Measurements from ENCODE around the gene HDAC4. TPM values are rescaled to one million over a fixed set of nuclear protein-coding genes. Genes with fewer than 3 reads are reported as not detected.
"Not testable (repeated sequence)": the region's sequence is repeated elsewhere in the genome, so short reads cannot be mapped to it uniquely, and the experiment has no call there.

HDAC4 gene
- total RNA-seq, 1 experiment from 2014 or later = 4.5 TPM

DNA sequence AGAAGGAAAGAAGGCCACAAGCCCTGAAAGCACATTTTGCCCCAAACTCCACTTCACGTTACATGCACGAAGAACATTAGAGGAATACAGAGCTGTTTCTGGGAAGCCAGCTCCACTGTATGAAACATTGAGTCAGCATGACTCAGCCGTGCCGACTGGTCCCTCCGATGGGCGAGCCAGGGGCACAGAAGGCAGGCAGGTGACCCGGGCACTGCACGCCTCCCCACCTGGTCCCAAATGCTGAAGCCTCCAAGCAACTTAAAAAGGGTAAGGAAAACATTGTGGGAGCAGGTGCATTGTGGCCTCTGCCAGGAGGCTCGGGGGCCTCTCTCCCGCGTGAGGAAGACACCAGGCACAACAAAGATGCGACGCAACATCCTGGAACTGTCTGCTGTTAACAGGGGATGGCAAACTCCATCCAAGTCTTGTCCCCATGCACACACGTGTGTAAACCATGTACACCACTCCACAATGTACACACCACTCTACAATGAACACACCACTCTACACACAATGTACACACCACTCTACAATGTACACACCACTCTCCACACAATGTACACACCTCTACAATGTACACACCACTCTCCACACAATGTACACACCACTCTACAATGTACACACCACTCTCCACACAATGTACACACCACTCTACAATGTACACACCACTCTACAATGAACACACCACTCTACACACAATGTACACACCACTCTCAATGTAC lies 120.4 kb downstream of the HDAC4 start:
- DNase-seq (ENCODE audit: low spot score) = peak; percentile 52
- in situ Hi-C loops (cut with HindIII; ENCODE audit: low sequenced_read_pairs) = not testable (repeated sequence)

DNA sequence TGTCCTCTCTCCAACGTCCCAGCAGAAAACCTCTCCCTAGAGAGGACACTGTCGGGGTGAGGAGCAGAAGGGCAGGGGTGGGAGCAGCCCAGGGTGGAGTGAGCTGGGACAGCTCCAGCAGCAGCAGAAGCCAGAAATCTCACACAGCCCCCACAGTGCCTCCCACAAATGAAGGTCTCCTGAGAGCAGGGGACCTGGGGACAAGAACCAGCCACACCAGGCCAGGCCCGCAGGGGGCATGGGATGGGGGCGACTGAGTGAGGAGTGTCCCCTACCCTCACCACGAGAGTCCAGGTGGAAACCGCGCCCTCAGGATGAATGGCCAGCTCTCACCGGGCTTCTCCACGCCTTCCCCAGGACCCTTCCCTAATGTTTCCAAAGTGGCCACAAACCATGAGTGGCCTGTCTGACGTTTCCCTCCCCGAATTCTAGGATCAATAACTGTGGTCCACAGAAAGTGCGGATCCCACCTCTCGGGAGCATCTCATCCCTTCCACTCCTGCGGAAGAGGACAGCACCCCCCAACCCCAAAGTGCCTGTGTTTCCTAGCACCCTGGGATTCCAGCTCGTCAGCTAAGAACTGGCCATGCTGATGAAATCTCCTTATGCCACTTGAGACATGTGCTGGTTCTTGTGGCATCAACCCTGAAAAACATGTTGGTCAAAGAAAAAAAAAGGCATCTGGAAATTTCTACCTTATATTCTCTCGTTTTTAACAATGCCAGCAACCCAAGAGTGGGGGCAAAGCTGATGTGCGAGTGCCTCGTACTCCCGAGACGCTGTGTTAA lies 121.1 kb downstream of the HDAC4 start:
- no peak for DNase-seq (ENCODE audit: low spot score)
- in situ Hi-C loops (cut with HindIII; ENCODE audit: low sequenced_read_pairs) = no loop called here

DNA sequence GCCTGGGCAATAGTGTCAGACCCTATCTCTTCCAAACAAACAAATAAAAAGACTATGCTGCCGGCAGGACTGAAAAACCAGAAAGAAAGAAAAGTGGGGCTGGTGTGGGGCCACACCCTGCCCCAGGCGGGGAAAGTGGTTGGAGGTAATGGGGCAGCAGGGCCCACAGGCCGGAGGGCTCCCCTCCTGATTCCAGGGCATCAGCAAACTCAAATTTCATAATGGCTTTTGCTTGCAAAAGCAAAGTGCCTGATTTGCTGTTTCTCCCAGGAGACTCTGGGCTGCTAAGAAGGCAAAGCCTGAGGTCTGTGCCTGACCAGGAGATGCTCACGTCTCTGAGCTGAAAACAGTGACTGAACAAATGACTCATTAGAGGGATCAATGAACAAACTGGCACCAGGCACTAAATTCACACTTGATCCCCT lies 121.9 kb downstream of the HDAC4 start:
- in situ Hi-C loops (cut with HindIII; ENCODE audit: low sequenced_read_pairs) = no loop called here
- DNase-seq (ENCODE audit: low spot score) = no peak

DNA sequence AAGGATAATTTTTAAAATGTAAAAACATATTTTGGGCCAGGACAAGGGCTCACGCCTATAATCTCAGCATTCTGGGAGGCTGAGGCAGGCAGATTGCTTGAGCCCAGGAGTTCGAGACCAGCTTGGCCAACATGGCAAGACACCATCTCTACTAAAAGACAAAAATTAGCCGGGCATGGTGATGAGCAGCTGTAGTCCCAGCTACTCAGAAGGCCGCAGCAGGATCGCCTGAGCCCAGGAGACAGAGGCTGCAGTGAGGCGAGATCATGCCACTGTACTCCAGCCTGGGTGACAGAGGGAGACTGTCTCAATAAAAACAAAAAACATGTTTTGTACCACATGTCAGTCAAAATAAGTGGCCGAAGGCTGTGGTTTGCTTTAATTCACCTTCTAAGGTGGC lies 122.5 kb downstream of the HDAC4 start:
- in situ Hi-C loops (cut with HindIII; ENCODE audit: low sequenced_read_pairs) = no loop called here
- no peak for DNase-seq (ENCODE audit: low spot score)

DNA sequence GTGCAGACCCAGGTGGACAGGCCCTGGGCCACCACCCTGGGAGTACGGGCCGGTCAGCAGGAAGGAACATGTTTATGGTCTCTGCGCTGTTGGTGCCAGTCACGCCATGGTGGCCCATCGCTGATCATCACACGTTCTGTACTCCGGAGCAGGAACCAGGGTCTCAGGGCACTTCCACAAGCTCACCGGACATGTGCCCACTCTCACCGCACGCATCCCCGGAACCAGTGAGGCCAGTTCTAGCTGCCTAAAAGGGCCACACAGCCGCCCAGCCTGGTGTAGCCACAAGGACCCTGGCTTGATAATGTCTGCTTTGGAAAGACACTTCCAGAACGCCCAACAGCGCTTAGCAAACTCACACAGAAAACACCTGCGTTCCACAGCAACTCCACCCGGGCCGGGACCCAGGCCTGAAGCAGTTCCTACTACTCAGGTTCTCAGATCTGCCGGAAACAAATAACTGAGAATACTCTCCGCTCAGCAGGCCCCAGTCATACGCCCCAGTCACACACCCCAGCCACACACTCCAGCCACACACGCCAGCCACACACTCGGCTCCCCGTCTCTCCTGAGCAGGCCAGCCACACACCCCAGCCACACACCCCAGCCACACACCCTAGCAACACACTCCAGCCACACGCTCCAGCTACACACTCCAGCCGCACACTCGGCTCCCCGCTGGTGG lies 123.3 kb downstream of the HDAC4 start:
- in situ Hi-C loops (cut with HindIII; ENCODE audit: low sequenced_read_pairs) = no loop called here
- DNase-seq (ENCODE audit: low spot score) = no peak

DNA sequence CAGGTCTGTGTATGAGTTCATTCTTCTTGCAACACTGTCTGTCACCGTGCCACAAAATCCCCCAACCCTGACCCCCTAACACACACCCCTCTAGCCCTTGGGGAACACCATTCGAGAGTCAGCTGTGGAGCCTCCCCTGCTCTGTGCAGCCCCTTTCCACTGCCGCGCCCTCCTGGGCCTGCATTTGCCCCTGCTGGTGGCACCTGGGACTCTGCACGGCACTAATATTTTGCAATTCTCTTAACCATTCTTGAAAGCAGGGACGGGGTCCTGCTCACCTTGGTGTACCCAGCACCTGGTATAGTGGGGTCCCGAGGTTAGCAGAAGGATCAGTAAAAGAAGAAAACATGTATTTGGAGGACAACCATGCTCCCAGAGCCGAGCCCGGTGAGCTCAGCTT lies 124.0 kb downstream of the HDAC4 start:
- no peak for DNase-seq (ENCODE audit: low spot score)
- in situ Hi-C loops (cut with HindIII; ENCODE audit: low sequenced_read_pairs) = no loop called here

DNA sequence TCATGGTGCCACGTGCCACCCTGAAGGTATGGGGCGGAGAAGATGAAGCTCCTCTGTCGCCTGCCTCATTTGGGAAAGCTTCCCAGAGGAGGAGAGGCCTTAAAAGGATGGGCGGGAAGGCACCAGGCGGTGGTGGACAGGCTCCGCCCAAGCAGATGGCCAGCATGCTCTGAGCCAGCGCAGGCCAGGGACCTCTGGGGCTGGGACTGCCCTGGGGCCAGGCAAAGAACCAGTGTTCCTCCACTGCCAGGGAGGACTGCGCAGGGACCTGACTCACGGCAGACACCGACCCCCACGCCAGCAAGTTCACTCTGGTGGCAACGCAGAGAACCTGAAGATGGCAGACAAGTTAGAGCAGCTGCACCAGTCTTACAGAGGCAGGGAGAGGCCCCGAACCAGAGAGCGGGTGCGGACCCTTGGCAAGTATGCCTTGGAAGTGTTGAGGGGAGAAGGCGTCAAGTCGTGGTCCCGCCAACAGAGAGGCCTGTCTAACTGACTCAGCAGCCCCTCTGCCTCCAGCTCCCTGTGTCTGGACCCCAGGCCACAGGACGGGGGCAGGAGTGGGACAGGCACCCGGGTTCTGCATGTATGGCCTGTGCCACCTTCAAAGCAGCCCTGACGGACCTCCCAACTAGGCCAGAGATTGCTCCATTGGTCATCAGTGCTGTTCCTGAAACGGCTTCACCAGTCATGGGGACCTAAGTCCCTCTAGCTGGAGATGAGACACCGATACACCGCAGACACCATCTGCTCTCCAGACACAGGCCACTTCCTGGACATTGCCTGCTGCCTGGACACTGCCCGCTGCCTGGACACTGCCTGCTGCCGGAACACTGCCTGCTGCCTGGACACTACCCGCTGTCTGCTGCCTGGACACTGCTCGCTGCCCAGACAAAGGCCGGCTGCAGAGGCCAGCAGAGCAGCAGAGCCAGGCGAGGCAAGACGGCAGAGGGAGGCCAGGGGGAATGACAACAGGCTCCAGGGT lies 124.7 kb downstream of the HDAC4 start:
- peak; percentile 96 for DNase-seq (ENCODE audit: low spot score)
- in situ Hi-C loops (cut with HindIII; ENCODE audit: low sequenced_read_pairs) = no loop called here

DNA sequence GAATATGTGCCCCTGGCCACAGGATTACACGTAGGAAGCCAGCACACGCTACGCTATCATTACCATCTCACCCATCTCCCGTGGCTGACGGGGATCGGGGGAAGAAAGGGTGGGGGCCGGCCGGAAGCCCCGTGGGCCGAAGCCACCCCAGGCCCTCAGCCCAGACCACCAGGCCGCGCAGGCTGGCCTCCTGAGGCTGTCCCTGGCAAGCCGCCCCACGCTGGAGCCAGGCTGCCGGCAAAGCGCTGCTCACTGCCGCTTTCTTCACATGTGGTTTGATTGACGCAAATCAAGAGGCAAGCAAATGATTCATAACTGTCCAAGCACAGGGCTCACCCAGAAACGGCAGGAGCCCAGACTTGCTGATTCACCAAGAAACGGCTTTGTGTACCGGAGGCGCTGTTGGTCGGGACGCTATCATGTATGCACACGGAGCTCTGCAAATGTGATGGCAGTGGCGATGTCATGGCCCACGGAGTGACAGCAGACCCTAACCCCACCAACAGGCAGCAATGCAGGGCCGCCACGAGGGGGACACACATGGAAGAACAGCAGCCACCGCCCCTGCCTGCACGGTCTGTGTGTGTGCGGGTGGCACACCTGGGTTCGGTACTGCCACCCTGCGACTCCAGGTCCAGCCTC lies 125.7 kb downstream of the HDAC4 start:
- in situ Hi-C loops (cut with HindIII; ENCODE audit: low sequenced_read_pairs) = no loop called here
- peak; percentile 61 for DNase-seq (ENCODE audit: low spot score)

DNA sequence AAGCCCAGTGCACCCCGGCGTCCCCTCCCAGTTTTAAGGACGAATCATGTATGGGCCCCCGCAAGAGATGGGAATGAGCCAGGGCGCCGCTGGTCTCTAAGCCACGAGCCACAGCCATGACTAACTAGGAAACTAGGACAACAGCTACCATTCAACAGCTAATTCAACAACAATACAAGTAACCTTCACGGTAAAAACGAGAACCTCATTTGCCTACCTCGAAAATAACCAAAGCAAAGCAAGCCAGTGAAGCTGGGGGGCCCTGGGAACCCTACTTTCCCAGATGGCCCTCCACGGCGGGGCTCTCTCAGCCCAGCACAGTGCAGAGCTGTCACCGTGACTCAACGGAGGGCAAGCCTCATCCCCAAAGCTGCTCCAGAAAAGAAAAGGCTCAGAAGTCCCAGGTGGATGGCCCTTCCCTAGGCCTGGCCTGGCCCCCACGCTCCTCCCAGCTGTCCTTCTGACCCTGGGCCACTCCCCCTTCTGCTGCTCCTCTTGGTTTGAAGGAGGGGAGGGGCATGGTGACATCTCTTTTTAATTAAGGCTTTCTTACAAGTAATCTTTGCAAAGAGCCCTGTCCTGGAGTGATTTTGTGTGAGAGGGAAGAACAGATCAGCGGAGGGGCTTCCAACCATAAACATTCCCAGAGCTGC lies 126.3 kb downstream of the HDAC4 start:
- DNase-seq (ENCODE audit: low spot score) = no peak
- in situ Hi-C loops (cut with HindIII; ENCODE audit: low sequenced_read_pairs) = no loop called here

DNA sequence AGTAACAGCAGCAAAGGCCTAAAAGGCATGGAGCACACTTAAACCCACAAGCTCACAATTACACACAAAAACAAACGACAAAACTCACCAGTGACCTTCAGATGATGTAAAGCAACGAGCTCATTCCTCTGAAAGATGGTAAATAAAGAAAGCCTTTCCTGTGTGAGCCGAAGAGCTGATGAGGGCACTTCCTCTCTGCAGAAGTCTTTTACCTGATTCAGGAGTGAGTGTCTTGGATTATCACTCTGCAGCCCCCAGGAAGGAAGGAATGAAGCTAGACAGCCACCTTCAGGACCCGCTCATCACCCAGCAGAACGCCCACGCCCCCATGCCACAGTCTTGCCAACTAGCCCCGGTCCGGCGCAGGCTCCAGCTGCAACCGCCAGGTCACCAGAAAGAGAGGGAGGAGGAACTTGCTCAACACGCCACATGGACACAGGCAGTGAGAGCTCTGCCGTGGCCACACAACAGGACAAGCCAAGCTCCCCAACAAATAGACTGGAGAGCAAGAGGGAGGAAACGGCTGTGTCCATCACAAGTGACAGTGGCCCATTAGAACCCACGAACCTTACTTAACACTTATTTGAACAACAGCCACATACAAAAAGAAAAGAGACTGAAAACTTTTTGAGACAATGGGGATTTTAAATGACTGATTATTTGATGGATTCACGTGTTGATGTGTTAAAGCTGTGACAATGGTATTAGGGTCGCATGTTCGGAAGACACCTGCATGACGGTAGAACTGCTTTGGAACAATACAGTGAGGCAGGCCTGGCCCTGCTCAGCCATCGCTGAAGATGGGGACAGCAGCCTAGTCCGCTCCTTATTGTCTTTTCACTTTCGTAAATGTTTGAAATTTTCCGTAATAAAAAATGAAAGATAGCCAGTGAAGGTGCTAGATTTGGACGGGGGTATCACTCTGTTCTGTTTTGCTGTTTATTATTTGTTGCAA lies 127.3 kb downstream of the HDAC4 start:
- DNase-seq (ENCODE audit: low spot score) = no peak
- in situ Hi-C loops (cut with HindIII; ENCODE audit: low sequenced_read_pairs) = no loop called here

DNA sequence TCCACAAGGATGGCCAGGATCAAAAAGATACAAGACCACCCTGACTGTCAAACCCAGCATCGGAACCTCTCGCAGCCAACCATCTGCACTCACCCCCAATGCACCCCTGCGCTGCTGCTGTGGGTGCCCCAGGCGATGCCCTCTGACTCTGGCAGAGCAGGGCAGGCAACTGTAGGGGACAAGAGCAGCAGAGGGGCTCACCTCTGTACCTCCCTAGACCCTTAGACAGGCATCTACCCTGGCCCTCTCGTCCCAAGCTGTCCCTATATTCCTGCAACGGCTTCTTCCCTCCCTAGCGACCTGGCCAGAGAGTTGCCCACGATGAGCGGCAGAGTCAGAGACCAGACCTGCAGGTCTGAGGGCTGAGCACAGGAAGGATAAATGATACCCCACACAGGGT lies 128.2 kb downstream of the HDAC4 start:
- no peak for DNase-seq (ENCODE audit: low spot score)
- in situ Hi-C loops (cut with HindIII; ENCODE audit: low sequenced_read_pairs) = no loop called here

DNA sequence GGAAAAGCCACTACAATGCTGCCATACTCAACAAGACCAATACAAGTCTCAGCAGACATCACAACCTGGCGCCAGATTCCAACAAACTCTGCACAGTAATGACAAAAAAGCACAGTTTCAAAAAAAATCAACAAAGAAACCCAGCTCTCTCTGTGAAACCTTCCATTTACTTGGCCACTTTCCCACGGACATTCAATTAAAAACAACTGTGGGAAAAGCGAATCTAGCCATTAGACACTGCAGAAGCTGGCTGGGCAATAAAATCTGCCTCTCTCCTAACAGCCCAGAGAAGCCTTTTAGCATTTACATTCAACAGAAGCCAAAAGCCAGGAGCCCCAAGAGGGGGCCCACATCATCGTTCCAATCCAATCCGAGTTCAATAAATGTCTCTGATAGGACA lies 128.9 kb downstream of the HDAC4 start:
- in situ Hi-C loops (cut with HindIII; ENCODE audit: low sequenced_read_pairs) = no loop called here
- no peak for DNase-seq (ENCODE audit: low spot score)

DNA sequence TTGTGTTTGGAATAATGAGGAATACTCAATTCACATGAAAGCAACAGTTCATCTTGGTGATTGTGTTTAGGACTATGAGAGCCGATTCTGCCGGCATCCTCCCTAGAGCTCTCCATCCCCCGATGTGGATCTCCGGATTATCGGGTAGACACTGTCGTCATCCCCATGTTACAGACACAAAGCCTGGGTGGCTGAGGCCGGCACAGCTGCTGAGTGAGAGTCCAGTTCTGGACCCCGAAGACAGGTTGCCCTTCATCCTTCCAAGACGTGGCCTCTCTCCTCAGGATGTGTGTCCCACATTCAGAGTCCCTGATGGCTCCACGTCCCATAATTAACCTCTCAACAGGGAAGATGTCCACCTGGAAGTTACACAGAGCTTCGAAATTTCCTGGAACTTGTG lies 129.3 kb downstream of the HDAC4 start:
- no peak for DNase-seq (ENCODE audit: low spot score)
- in situ Hi-C loops (cut with HindIII; ENCODE audit: low sequenced_read_pairs) = no loop called here

DNA sequence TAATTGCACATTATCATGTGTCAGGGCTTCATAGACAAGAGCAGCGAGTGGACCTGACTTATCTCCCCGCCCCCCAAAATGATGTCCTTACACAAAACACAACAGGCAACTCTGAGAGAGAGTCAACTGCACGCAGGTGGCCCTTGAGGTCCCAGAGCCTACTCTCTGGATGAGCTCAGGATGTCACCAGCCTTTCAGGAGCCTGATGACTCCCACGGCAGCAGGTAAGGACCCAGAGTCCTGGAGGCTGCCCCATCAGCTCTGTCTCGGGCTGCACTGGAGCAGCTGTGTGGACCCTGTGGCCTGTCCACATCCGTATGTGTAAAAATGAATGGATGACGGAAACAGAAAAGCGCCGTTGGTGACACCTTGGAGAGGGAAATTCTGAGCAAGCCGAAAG lies 130.9 kb downstream of the HDAC4 start:
- DNase-seq (ENCODE audit: low spot score) = no peak
- in situ Hi-C loops (cut with HindIII; ENCODE audit: low sequenced_read_pairs) = no loop called here

DNA sequence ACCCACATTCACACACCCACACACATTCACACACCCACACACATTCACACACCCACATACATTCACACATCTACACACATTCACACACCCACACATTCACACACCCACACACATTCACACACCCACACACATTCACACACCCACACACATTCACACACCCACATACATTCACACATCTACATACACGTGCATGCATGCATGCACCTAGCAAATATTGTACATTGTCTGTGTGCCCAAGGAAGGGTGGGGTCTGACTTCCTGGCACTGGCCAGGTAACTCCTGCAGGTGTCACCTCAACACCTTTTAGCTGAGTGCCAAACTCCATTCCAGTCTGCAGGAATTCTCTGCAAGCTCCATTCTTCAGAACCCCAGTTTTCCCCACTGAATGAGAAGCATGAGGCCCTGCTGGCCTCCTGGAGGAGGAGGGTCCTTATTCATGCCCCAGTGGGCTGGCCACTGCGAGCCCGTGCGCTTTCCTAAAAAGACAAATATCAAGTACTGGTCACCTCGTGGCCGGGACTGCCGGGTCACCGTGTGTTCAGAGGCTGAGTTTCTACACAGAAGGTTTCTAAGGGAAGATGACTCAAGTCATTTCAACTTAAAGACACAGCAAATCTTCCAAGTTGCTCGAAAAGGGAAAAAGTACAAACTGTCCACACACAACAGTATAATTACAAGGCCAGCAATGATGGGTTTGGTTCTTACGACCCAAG lies 131.5 kb downstream of the HDAC4 start:
- in situ Hi-C loops (cut with HindIII; ENCODE audit: low sequenced_read_pairs) = no loop called here
- no peak for DNase-seq (ENCODE audit: low spot score)

DNA sequence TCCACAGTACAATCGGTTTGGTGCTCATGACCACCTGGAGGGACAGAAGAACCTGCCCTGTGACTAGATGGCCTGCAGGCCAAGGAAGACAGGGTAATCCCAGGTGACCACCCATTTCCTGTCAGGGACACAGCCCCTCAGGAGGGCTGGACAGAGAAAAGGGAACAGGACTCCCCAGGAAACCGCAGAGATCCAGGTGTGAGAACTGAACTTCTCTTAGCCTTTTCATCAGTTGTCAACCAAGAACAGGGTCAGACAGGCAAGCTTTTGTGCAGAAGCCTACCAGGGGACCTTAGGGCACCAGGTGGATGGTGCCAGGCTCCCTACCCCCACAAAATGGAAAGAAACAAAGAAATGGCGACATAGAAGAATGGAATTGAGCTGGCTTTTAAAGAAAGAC lies 132.3 kb downstream of the HDAC4 start:
- in situ Hi-C loops (cut with HindIII; ENCODE audit: low sequenced_read_pairs) = no loop called here
- DNase-seq (ENCODE audit: low spot score) = no peak

DNA sequence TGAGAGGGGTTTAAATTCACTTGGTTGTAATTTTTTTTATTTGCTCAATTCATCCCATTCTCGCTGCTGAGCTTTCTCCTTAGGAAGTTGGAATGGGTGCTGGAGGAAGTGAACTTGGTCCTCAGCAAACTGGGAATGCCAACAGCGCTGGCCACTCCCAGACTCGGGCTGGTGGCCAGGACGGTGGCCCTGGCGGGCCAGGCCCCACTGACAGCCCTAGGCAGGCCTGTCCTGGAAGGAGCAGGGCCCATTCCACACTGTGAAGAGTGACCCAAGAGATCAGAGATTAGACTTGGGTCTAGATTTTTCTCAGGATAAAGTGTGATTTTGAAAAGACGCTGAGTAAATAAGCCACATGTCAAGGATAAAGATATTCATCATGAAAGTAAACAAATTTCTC lies 132.7 kb downstream of the HDAC4 start:
- DNase-seq (ENCODE audit: low spot score) = no peak
- in situ Hi-C loops (cut with HindIII; ENCODE audit: low sequenced_read_pairs) = no loop called here
